GM21723 (cell line): ENCODE measurements around the gene APOB.

ENCODE experiments used
- ATAC-seq: cut with Tn5 transposase; IDR thresholded peaks from one replicate; pipeline ENCODE4 v1.9.1; 2021; ENCODE audit warnings: mild to moderate bottlenecking, moderate library complexity; ENCODE audit not compliant: unreplicated experiment

Gene APOB

DNA sequence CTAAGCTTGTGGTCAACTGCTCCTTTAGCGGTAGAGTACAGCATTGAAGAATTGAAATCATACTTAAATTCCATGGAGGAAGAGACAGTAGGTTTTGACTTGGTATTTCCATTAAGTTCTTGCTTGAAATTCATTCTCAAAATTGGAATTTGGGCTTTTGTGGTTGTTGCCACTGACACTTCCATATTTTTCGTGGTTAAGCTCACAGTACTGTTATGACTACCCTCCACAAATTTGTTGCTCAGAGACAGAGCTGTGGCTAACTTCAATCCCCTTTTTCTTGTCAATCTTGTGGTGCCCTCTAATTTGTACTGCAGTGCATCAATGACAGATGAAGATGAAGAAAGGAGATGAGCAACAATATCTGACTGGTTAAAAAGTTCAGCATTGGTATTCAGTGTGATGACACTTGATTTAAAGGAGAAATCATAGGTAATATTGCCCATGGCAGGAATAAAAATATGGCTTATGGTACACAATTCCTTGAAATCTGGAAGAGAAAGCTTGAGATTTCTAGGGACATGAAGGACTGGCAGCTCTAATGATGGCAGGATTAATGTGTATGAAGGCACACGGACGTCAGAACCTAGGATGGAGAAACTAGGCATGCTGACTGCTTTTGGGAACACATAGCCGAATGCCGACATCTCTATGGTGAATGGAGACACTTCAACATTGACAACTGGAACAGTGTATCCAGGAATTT, 37.3 kb downstream of the APOB start:
- ATAC-seq = no peak

DNA sequence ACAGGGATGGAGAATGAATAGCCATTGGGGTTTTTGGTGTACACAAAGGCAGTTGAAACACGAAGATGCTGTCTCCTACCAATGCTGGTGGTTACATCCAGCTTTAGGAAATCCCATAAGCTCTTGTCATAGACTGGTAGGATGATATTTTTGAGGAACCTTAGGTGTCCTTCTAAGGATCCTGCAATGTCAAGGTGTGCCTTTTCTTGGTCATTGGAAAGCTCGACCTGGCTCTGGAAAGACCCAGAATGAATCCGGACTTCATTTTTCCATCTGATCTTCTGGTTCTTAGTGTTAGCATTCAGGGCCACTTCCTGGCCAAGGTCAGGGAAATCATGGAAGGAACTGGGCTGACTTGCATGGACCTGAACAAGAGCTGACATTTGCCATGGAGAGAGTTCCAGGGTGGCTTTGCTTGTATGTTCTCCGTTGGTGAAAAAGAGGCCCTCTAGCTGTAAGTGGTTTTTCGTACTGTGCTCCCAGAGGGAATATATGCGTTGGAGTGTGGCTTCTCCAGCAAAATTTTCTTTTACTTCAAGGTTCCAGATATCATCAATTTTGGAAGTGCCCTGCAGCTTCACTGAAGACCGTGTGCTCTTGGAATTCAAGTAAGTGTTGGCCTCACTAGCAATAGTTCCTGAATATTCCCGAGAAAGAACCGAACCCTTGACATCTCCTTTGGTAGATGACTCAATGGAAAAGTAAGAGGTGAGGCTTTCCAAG, 38.0 kb downstream of the APOB start:
- ATAC-seq = no peak

DNA sequence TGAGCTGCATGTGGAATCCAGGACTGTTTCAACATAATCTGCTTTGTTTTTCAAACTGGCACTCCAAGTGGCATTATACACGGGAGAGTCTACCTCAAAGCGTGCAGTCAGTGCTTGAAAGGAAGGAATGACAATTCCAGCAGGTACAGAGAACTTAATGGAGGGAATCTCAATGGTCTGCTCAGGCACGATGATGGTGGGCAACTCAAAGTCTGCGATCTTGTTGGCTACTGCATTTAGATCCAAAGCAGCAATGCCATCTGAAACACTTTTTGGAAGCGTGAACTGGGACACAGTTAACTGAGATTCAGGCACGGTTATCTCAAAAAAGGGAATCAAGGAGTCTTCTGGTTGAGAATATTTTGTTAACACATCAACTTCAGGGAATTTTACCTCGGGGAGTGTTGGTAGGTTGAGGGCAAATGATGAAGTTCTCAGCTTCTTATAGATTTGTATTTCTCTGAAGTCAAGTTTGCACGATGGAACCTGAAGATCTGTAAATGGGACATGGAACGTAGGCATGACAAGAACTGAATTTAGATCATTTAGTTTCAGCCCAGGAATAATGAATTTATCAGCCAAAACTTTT, 38.7 kb downstream of the APOB start:
- ATAC-seq = no peak

DNA sequence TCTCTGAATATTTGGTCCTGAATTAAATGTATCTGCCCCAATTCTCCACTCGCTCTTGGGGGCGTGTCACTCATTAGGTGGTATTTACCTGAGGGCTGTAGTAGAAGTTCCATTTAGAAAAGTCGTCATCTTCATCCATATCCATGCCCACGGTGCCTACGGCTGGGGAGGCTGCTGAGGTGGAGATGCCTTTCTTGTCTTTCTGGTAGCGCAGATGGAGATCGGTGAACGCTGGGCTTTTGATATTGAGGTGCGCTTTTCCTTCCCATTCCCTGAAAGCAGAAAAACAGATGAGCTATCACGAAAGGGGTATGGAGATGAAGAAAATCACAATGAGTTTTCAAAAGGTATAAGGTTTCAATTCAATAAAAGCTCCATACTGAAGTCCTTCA, 39.7 kb downstream of the APOB start:
- ATAC-seq = no peak

DNA sequence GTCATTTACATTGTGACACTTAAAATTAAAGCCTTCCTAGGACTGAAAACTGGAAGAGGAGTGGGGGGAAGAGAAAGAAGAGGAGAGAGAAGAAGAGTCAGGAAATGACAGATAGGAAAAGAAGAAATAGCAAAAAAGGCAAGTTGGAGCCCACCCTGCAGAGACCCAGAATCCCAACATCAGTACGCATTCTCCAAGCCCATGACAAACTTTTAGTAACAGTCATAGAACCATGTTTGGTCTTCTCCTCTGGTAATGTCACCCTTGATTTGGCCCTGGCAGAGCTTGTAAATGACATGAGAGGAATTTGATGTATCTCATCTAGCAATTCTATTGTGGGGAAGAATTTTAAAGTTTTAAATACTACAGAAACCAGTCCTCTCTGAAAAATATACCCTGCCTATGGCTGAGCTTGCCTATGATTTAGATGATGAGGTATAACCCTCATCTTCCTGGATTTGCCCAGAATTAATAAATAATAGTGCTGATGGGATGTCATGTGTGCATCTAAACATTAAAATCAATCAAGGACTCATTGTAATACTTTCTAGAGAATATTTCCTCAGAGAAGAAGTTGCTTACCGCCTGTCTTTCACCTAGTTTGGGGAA, 40.2 kb downstream of the APOB start:
- ATAC-seq = no peak

DNA sequence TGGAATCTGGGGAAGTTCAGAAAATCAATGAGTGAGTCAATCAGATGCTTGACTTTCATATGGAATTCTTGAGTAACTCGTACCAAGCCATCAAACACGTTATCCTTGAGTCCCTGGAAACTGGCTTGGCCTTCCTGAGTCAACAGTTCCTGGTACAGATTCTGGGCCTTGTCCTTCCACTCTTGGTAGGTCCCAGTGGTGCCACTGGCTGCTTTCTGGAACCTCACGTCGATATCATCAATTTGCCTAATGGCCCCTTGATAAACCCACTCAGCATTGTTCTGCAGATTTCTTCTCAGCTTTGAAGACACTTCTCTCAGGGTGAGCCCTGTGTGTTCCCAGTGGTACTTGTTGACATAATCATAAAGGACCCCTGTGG, 41.1 kb downstream of the APOB start:
- no peak for ATAC-seq

DNA sequence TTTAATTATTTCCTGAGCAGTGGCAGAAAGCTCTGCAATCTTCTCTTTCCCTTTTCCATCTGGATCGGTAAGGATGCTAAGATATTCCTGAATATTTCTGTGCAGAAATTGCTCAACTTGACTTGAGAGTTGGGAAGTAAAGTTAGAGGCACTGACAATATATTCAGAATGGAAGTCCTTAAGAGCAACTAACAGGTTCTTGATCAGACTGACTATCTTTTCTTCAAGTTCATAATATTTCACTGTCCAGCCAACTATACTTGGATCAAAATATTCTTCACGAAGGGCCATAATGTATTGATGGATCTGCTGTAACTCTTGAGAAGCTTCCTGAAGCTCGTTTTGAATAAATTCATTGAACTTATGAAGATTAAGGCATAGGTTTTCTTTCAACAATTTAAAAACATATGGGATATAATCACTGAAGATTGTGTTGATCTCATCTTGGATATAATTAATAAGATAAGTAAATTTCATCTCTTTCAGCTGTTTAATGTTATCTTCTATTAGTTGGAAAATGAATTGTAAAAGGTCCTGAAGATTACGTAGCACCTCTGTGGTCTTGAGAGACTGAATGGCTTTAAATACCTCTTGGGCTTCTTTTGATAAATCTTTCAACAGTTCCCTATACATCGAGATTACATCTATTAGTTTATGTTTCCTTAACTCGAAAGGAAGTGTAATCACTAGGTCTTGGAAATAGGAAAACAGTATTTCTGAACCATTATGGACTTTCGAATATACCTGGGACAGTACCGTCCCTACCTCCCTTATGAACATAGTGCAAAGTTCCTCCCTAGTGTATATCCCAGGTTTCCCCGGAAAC, 41.7 kb downstream of the APOB start:
- ATAC-seq = no peak

DNA sequence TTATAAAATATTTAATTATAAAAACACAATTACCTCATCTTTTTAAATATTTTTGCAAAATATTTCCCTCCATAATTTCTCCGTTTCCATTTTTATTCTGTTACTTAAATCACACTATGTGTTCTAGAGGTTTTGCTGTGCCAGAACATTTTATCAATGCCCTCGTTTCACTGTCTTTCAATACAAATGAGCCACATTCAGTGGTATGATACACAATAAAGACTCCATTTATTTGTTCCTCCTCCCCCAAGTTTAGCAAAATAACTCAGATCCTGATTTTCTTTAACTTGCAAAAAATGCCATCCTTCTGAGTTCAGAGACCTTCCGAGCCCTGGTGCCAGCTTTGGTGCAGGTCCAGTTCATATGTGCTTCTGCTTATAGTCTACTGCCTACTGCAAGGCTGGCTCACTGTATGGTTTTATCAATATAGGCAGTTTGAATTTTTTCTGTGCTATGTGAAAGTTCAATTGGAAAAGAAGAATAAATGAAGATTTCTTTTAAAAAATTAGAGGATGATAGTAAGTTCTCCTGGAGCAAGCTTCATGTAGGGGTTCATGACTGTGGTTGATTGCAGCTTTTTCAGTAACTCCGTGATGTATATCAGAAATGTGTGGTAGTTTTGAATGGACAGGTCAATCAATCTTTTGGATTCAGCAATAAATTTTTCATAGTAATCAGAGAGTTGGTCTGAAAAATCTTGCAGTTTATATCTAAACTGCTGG, 42.5 kb downstream of the APOB start:
- no peak for ATAC-seq

DNA sequence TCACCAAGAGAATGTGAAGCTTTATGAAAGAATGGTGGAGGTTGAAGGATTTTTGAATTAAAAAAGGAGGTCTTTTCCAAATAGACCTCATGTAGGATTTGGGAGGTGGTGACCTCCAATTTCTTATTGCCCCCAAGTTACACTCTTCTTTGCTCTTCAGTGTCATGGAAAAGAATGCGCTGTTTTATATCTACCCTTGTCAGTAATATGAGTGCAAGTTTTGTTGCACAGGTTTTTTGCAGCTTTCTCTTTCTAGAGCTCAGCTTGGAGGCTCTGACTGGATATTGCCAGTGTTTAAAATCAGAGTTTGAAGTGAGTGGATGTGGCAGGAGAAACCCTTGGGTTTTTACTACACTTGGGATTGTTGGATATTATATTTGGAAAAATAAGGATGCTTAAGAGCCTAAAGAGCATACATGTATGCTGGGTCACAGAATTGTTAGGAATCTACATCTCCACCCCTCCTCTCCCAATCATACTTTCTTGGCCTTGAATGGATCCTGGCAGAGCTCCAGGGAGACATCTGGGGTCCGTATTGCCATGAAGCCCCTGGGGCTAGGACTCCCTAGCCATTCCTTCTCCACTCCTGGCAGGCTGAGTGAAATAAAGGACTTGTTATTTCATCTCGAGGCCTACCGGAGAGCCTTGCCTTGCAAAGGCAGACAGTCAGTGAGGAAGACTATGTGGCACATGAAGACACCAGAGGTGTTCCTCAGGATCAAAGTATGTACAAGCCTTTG, 43.8 kb downstream of the APOB start:
- no peak for ATAC-seq

DNA sequence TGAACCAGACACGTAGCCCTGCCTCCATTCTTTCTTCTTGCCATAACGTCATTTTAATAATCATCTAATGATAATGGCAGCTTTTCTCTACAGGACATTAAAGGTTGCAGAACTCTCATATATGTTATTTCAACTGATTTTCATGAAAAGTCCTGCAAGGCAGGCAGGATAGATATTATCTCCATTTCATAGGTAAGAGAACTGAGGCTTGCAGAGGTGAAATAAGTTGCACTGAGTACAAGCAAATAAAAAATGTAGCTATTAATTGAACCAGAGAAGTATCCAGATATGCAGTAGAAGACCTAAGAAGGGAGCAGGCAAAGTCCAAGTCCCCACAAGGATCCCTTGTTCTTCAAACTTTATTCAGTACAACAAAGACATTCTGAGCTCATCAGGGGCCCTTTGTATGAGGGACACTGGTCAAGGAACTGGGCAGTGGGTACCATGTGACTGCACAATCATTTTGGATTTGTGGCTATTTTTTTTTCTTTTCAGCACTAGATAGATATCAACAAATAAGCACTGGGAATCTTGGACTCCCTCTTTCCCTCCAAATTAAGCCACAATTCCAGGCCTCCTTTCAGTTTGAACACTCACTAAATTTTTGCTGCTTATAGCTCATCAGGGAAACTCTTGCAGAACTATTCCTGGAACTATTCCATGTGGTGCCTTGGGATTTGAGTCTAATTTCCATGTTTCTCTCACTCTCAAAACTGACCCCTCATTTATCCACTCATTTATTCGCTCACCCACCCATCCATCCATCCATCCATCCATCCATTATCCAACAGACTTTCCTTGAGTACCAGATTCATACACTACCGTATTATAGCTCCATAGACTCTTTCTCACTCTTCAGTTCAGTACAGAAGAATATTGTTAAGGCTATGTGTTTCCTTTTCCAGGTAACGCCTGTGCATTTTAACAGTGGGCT, 44.6 kb downstream of the APOB start:
- ATAC-seq = no peak

DNA sequence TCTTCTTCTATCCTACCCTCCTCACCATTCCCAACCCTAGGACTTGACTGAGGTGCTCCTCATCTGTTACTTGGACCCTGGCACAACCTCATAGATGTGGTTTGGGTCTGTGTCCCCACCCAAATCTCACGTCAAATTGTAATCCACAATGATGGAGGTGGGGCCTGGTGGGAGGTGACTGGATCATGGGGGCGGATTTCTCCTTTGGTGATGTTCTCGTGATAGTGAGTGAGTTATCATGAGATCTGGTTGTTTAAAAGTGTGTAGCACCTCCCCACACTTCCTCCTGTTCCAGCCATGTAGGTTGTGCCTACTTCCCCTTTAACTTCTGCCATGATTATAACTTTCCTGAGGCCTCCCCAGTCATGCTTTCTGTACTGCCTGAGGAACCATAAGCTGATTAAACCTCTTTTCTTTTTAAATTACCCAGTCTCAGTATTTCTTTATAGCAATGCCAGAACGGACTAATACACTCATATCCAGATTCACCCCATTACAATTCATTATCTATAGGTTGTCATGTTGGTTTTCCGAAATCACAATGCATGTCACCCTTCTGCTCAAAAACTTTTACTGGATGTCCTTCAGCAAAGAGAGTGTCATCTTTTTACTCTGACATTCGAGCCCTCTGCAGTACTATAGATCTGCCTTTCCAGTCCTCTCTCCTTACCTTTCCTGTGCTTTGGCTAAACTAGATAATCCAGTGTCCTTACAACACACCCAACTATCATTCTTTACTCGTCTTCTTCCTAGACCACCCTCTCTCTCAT, 45.7 kb downstream of the APOB start:
- ATAC-seq = no peak

DNA sequence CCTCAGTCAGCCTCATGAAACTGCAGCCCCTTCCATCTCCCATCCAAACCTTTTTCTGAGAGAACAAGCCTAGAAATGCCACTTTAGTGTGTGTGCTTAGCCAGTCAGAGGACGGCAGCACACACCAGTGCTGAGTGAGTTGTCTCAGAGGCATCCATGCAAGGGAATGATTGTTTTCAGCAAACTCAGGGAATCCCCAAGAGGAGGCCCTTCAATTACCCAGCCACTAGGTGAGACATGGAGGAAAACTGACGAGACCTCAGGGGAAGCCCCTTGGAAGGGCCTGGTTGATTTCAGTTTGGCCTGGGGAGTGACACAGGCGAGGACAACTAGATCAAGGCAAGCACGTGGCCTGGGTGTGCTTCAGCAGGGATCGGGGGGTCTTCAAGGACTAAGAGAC, 49.7 kb downstream of the APOB start:
- no peak for ATAC-seq

DNA sequence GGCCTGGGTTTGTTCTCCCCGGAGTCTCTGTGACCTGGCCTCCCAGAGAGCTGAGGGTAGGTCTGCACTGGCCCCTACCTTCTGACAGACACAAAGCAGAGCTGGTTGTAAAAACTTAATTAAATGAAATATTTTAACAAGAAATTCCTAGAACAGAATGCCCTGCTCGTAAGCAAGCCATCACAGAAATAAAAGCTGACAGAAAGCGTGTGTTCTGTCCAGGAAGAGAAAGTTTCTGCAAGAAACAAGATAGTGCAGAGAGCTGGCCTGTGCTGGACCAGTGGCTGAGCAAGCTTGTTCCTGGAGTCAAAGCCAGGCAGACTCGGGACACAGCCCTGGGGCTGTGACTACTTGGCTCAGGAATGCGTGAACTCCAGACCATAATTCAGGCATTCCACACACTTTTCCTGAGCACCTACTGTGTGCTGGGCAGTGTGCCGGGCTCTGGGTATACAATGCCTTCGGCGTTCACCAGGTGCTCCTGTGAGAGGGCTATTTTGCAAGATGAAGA, 51.6 kb downstream of the APOB start:
- ATAC-seq = no peak

DNA sequence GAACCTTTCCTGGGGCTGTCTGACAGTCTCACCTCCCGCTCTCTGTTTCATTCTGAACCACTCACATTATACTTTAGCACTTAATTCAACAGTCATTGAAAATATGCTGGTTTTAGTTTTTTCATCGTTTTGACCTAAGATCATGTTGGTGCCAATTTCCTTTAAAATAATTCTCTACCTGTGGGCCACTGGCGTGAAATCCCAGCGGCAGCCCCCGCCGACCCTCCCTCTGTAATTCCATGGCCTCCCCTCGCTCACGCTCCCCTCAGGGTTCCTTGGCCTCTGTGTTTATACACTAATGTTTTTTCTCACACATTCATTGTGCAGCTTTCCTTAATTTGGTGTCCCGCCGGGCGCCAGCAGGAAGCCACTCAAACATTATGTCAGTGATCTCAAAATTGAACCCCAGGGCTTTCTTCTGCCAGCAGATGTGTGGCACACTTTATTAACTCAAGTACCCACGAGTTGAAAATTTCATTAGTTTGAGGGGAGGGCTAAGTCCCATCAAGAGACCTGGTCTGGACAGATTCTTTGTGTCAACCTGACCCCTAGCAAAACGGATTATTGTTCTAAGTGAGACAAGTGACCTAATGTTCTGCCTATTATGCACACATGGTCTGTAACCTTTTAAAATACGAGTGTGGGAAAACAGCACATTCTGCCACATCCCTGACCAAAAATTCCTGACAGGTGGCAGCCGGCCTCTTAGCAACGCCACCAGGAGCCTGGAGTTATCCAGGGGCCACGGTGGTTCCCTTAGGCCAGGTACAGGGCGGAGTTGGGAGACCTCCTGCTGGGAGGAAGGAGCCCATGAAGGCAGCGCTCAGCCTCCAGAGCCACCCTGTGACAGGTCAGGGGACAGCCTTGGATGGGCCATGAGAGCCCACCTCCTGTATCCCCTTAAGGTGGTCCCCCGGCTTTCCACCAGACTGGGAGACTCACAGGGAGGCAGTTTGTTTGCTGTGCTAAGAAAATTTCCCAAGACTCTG, 53.1 kb downstream of the APOB start:
- ATAC-seq = no peak

DNA sequence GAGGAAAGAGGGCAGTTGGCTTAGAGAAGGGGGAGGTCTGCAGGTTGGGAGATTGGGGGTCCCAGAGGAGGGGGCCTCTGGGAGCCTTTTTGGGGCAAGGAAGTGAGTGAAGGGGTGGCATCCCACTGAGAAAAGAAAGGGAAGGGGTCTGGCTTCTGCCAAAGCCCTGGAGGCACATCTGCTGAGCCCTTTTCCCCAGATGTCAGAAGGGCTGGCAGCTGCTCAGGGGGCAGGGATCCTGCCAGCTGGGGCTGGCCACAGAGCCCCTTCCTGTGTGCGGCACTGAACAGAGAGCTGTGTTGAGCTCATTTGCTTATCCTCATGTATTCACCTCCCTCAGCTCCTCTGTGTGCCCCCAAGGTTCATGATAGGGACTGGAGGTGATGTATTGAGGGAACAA, 54.5 kb downstream of the APOB start:
- ATAC-seq = no peak

DNA sequence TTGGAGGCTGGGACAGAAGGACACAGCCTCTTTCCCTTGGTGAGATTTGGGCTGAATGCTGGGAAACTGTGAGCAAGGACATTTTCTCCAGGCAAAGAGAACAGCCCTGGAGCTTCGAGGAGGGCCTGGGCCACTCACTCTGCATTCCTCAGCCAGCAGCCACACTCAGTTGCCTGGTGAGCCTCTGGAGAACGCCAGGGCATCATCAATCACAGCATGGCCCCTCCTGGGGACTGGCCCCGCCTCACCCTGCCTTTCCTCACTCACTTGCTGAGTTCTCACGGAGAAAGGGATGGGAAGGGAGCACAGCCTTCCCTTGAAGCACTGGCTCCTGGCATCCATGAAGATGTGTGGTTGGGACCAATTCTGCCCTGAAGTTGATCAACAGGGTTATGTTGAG, 55.0 kb downstream of the APOB start:
- ATAC-seq = no peak
